Lower leg skin (tissue), 3 donors: ENCODE data around the gene NREP.

Experiments
- CTCF ChIP-seq, 3 donors: fragments of 450-650 bp; IDR thresholded peaks; one replicate each; pipeline ENCODE4 v1.5.1; 2016; ENCODE audit warnings: antibody characterized with exemption in 3 of 3, mild to moderate bottlenecking in 3 of 3, moderate library complexity in 2 of 3
- POLR2A ChIP-seq, 2 donors: fragments of 450-650 bp; IDR thresholded peaks; one replicate each; pipeline ENCODE4 v1.6.1; 2016 to 2017; ENCODE audit warnings: antibody characterized with exemption in 2 of 2, mild to moderate bottlenecking in 1 of 2, moderate library complexity in 1 of 2

GRCh38 chr5:111755942-111756381 lies 1.0 kb downstream of the NREP start:
- TF ChIP-seq CTCF (IDR thresholded peaks at IDR 0.05) (no peak), POLR2A (IDR thresholded peaks at IDR 0.05) (no peak)
